ENCODE results near the gene ZBTB43.

ZBTB43 gene

DNA sequence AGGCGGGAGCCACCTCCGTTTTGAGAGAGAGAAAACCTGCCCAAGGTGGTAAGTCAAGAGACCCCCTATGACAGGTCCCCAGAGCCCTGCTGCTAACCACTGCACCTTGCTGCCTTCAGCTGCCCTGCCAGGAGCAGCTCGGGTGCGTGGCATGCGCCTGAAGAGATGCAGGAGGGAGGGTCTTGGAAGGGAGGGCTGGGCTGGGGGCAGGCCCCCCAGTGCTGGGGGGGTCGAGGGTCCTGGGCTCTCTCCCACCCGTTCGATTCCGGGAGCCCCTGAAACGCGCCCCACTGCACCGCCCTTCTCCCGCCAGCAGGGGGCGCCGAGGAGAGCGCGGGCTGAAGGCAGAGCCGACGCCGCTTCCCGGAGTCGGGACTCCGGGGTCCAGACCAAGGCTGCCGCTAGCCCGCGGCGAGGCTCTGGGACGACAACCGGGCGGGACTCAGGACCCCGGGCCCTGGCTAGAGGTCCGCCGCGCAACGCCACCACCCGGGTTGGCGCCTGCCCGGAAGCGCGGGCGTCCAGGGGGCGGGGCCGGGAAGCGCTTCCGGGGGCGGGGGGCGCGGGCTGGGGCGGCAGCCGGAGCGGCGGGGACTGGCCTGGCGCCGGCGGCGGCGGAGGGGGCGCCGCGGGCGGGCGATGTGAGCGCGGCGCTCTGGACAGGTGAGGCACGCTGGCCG is 55.4 kb downstream of the ZBTB43 start, which contains the start of gene ZBTB34:
ZBTB34 (plus strand) TSS at position 563 of the 680 bp plus-strand sequence. CDS start 18,761 bp downstream, outside the sequence.
- FAIRE-seq = no peak

DNA sequence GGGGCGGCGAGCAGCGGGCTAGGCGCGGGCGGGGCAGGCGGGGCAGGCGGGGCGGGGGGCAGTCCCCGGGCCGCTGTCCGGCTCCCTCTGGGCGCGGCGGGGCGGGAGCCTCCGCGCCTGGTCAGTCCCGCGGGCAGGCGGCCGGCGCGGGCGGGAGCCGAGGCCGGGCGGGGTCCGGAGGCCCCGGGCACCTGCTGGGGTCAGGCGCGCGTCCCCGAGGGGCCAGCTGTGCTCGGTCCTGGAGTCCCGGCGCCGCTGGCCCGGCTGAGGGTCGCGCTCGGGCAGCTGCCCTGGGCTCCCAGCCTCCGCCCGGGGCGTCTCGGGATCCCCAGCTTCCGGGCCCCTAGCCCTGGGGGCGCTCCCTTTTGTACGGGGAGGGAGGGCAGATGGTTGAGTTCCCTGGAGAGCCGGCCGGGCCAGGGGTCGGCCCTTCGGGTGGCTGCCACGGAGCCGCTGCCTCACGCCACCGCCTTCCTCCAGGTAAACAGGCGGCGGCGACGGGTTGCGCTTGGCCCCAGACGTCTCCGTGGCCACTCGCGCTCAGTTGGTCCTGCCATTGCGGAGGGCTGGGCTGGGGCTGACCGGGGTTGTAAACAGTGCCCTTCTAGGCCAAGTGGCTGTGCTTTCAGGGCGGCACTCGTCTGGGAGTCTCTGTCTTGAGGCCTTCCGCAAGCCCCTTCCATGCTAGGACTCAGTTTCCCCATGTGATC is 56.1 kb downstream of the ZBTB43 start:
- FAIRE-seq = no peak

DNA sequence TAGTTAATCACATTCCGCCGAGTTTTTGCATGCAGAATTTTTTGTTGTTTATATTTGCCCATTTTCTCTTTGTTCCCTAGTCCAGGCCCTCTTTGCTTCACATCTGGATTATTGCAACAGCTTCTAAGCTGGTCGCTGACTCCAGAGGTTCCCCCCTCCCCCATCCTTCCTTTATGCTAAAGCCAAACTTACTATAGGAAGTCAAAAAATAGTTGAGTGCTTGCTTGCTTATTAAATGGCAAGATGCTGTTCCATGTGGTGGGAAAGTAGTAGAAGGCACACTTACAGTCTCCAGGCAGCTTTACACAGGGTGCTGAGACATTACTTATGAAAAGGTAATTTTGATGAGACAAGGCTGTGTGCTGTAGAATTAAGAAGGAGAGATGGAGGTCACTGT is 56.9 kb downstream of the ZBTB43 start:
- FAIRE-seq = no peak

DNA sequence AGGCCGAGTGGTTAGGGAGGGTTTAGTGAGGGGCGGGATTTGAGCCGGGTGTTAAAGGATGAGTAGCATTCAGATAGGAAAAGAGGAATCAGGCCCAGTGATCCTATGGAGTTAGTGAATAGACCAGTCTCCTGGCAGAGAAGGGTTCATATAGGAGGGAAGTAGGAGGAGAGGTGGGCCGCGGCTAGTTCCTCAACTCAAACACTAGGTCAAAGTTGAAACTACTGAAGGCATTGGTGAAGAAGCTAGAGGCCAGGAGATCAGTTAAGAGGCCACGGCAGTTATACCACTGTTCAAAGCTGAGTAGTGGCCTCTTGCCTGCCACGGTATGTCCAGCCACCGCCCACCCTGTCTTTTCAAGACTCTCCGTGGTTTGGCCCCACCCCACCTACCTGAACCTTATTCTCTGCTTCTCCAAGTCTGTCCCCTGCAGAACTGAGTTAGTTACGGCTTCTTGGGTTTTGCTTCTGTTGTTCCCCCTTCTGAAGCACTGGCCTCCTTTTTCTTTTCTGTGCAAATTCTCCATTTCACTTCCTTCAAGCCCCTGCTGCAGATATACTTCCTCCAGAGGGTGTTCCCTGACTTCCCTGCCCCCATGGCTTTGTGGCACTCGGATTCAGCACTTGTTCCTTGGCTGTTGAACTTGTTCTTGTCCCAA is 57.4 kb downstream of the ZBTB43 start:
- no peak for FAIRE-seq

DNA sequence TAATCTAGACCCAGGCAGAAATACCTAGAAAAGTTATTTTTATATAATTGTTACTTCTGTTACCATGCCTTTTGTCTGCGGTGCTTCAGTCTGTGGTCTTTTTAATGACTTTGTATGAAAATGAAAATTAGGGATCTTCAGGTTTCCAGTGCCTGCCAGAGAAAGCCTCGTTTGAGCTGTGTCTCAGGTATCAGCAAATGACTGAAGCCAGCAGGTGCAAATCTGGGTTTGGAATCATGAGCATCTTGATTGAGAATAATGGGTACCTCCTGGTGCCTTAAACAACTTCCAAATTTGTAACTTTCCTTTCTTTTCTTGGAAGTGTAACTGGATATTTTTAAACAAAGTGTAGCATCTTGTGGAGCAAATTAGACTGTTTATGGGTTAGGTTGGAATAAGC is 59.9 kb downstream of the ZBTB43 start:
- FAIRE-seq = no peak

DNA sequence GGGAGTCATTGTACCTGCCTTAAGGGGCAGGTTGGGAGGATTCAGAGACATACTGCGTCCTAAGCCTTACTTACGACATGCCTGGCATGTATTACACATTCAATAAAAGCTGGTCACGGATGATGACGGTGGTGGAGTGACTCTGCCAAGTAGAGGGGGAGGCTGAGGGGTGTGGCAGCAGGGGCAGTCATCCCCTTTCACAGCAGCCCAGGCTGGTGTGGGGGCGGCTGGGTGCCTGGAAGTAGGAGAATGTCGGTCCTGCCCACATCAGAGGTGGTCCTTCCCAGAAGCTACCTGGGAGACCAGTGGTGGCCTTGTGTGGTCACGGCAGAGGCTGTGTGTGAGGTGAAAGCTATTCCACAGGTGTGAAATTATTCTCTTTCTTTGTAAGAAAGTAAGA is 64.5 kb downstream of the ZBTB43 start:
- no peak for FAIRE-seq

DNA sequence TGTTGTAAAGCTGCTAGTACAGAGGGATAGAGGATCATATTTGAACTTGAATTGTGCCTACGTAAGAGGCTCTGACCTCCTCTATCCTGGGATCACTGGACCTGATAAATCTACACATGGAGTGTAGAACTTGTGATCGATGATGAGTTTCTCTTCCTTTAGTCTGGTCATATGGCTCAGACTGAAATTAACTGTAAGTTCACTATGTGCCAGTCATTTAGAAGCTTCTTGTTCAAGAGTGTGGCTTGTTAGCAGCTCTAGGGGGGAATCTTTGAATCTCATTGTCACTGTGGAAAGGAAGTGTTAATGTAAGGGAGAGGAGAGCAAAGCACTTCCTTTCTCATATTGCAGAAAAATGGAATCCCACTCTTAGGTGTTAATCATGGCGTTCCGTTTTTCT is 67.7 kb downstream of the ZBTB43 start:
- no peak for FAIRE-seq

DNA sequence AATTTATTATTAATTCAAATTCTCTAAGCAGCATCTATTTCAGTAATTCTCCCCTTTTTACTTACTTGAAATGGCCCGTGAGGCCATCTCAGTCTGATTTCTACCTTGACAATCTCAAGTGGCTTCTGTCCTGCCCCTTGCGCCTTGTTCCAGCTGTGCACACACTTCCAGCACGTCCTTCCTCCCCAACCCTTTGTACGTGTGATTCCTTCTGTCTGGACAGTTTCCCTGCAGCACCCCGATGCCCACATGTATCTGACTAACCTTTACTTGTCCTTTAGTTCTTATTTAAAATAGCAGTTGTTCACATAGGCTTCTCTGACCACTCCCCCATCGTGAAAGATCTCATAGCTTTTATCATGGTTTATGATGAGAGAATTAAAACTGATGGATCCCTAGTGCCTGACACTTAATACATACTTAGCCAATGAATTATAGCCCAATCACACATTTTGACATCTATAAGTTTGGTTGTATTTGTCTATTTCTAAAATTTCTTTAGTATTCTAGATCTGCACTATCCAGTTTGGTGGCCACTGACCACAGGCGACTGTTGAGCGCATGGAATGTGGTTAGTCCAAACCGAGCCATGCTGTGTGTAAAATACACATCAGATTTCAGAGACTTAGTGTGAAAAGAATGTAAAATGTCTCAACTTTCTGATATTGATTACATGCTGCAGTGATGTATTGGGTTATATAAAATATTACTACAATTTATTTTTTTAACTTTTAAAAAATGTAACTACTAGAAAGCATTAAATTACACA is 69.9 kb downstream of the ZBTB43 start:
- no peak for FAIRE-seq

DNA sequence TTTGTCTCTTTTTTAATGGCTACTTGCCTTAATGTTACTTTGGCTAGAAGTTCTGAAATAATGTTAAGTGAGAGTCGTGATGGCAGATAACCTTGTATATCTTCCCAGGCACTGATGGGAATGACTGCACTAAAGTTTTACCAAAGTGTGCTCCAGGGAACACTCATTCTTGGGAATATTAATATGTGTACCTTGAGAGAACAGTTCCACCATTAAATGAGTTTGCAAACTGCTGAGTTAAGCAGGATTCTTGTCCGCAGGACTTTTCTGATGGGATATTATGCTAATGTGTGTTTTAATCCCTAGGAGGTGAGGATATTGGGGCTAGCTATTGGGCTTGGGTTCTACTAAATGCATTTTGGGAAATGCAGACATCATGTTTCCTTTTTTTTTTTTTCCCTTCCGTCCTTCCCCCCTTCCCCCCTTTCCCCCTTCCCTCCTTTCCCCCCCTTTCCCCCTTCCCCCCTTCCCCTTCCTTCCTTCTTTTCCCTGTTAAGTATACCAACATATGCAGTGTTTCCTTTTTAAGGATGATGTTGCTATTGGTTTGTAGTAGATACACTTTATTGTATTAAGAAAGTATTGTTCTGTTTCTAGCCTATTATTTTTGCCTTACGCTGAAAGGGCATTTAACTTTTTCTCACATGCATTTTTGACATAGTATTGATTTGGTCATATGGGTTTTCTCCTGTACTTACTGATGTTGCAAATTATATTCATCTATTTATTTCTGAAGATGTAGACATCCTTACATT is 71.1 kb downstream of the ZBTB43 start:
- no peak for FAIRE-seq

DNA sequence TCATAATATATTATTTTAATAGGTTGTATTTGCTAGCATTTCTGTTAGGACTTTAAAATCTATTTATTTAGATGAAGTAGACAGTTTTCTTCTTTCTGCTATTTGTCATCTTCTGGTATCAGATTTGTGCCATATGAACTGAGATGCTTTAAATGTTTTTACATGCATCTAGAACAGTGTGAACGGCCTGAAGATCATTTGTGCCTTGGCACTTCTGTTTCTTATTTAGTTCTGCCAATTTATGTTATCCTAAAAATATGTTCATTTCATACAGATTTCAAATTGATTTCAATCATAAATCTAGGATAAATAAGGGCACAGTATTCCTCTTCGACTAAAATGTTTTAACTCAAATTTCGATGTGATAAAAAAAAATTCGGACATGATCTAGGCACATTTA is 71.7 kb downstream of the ZBTB43 start:
- no peak for FAIRE-seq

DNA sequence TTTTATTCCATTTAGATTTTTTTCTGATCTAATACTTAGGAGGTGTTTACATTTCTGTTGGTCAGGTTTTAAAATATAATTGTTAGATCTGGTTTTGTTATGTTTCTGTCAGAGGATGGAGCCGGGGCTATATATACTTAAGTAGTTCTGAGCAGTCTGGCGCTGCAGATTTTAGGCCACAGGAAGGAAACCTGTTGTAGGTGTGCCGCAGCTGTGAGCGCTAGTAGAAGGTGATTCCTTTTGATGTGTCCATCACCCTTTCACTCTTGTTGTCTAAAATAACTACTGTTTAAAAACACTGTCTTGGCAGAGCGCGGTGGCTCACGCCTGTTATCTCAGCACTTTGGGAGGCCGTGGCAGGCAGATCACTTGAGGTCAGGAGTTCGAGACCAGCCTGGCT is 72.6 kb downstream of the ZBTB43 start:
- no peak for FAIRE-seq

DNA sequence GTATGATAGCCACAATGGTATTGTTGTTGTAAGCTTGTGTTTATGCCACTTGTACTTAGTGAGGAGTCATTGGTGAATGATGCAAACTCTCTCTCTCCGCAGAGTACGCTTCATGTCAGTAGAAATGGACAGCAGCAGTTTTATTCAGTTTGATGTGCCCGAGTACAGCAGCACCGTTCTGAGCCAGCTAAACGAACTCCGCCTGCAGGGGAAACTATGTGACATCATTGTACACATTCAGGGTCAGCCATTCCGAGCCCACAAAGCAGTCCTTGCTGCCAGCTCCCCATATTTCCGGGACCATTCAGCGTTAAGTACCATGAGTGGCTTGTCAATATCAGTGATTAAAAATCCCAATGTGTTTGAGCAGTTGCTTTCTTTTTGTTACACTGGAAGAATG is 74.4 kb downstream of the ZBTB43 start:
- no peak for FAIRE-seq

DNA sequence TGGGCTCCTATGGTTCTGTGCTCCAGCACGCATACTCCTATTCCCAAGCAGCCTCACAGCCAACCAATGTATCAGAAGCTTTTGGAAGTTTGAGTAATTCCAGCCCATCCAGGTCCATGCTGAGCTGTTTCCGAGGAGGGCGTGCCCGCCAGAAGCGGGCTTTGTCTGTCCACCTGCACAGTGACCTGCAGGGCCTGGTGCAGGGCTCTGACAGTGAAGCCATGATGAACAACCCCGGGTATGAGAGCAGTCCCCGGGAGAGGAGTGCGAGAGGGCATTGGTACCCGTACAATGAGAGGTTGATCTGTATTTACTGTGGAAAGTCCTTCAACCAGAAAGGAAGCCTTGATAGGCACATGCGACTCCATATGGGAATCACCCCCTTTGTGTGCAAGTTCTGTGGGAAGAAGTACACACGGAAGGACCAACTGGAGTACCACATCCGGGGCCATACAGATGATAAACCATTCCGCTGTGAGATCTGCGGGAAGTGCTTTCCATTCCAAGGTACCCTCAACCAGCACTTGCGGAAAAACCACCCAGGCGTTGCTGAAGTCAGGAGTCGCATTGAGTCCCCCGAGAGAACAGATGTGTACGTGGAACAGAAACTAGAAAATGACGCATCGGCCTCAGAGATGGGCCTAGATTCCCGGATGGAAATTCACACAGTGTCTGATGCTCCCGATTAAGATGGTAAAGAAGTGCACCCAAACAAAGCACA is 75.5 kb downstream of the ZBTB43 start:
- no peak for FAIRE-seq

DNA sequence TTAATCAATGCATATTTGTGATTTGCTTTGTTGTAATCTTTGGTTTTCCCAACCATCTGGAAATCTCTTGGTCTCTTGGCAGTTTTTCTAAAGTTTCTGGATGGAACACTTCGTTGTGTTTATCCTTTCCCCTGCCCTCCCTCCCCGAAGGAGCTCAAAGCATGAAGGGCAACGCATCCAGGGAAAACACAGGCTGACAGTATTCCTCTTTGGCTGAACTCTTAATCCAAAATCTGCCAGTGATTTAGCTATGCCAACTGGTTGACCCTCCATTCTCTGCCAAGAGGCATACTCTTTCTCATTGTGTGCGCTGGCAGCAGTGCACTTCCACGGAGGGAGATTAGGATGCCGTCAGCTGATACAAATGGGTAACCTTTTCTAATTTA is 76.1 kb downstream of the ZBTB43 start:
- FAIRE-seq = no peak

DNA sequence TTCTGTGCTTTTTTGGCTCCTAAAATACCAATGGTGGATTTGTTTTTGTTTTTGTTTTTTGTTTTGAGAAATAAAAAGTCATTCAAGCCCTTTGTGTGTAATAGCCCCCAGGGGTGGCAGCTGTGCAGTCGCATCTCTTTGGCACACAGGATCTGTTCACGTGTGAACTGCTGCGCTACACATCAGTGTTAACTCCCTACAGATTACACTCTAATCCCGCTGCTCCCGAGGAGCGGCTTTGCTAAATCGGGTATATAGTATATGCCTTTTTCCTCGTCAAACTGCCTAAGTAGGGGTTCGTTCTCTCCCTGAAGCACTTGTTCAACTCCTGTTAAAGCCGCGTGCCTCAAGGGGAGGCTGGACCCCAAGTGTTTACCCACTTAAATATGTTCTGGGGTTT is 77.9 kb downstream of the ZBTB43 start:
- no peak for FAIRE-seq

DNA sequence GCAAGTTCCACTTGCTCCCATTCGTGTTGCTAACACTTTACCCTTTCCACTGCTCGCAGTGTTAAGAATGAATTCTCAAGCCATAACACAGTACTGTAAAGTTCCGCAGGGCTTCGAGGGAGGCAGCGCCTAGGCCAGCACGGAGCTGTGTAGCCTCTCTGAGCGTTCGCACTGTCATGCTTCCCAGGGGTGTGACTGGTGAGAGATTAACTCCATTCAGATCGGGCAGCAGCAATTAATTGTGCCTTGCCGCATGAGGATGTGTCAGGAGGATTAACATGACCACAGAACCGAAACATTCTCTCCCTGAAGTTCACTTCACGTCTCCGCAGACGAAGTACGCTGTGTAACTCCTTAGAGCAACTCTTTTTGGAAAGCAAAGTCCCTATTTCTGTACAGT is 78.8 kb downstream of the ZBTB43 start:
- no peak for FAIRE-seq

DNA sequence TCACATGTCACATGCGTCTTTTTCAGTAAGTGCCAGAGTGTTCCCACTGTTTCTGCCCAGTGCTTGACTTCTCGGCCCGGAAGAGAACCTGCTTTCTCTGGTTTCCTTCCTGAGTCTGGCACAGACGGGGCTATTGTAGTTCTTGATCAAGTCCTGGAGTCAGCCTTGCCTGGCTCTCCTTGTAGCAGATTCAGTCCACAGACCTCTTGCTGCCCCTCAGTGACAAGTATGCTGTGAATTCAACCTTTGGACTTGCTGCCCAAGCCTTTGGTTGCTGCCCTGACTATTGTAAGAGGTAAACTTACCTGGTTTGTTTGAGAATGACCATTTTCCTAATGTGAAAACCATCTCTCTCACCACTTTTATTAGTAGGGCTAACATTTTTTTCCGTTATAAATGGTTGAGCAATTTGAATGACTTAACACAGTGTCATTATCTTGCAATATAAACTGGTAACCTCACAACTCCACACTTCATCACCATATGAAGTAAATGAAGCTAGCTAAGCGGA is 80.3 kb downstream of the ZBTB43 start:
- FAIRE-seq = no peak

DNA sequence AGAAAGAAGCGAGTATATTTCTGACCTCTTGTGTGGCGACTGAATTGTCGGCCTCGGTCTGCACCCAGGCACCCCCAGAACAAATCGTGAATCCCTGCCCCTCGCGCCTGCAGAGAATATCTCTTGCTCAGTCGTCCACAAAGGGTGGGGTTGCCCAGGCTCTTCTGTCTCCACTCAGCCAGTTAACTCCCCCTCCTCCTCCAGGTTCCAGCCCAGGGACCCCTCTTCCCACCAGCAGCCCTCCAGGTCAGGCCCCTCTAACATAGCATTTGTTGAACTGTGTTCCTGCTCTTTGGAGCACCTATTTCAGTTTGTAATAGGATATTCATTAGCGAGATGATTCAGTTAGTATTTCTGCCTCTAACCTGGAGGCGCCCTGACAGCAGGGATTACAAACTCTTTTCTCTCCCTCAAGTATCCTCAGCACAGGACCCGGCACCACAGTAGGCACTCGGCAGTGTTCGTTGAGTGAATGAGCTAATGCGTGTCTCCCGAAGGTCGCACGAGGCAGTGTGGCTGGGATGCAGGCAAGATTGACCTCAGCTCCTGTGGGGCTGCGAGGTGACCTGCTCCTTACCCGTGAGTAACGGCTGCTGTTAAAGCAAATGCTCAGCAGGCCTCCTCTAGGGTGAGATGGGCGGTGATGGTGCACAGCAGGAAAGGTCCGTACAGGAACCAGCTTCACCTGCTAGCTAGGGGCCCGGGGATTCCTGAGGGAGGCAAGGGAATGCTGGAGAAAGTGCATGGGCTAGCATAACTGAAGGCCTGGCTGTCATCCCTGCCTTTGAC is 81.4 kb downstream of the ZBTB43 start:
- no peak for FAIRE-seq

DNA sequence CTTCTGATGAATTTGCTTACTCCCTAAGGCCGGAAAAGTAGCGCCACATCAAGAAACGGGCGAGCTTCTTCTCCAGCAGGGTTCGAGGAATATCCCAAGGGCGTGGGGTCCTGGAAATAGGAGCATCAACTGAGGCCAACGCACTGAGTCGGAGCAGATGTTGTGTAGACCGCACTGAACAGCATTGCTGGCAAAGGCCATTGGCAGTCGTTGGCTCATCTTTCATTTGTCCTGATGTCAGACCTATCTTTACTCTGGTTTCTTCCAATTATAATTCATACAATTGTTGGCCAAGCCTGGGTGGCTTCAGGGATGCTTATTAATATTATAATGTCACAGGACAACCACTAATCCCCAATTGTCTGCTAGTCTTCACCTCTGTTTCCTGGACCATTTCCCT is 82.1 kb downstream of the ZBTB43 start:
- no peak for FAIRE-seq

Data from endometrium (tissue), 2 donors.